Breast epithelium (tissue), 3 donors: ENCODE data around the gene TAS2R39.

ENCODE experiments used
- POLR2A ChIP-seq: fragments of 450-650 bp; IDR thresholded peaks from one replicate; pipeline ENCODE4 v1.6.1; 2016; ENCODE audit warnings: antibody characterized with exemption, mild to moderate bottlenecking, moderate library complexity
- TF ChIP-seq, protein P1 (sequence below), 3 donors: fragments of 450-650 bp; IDR thresholded peaks; one replicate each; pipeline ENCODE4 v1.5.1; 2016 to 2017; ENCODE audit warnings: antibody characterized with exemption in 3 of 3, mild to moderate bottlenecking in 3 of 3, moderate library complexity in 3 of 3

DNA sequence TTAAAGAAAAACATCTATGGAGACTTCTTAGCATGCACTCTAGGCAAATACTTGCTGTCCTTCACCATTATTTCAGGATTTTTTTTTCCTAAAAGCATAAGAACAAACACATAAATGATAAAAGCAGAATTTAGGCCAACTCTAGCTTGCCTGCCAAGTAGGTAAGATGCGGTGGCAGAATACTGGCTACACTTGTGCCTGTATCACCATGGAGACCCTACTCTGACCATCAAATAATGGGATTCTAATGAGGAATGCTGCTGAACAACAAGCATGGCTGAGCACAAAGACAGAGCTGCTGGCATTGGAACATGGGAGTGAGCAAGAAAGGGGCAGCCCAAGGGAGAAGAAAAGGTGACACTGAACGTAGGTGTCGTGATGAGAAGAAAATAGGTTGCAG lies 20.2 kb downstream of the TAS2R39 start:
- no peak for TF ChIP-seq POLR2A
- TF ChIP-seq, protein P1, sequence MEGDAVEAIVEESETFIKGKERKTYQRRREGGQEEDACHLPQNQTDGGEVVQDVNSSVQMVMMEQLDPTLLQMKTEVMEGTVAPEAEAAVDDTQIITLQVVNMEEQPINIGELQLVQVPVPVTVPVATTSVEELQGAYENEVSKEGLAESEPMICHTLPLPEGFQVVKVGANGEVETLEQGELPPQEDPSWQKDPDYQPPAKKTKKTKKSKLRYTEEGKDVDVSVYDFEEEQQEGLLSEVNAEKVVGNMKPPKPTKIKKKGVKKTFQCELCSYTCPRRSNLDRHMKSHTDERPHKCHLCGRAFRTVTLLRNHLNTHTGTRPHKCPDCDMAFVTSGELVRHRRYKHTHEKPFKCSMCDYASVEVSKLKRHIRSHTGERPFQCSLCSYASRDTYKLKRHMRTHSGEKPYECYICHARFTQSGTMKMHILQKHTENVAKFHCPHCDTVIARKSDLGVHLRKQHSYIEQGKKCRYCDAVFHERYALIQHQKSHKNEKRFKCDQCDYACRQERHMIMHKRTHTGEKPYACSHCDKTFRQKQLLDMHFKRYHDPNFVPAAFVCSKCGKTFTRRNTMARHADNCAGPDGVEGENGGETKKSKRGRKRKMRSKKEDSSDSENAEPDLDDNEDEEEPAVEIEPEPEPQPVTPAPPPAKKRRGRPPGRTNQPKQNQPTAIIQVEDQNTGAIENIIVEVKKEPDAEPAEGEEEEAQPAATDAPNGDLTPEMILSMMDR (IDR thresholded peaks at IDR 0.05) = no peak
